ENCODE results near the gene CCR2.

The CCR2 gene

GRCh38 chr3:46369151-46369550, 15.2 kb downstream of the CCR2 start:
- in situ Hi-C loops (cut with HindIII; ENCODE audit: low pct_ligation_motif_present, low sequenced_read_pairs), result no loop called here
- TF ChIP-seq CTCF (IDR thresholded peaks at IDR 0.05; ENCODE audit: low read depth, low read length, missing control alignments), result no peak
- Histone ChIP-seq H3K27ac (no peak overlapping the region), H3K4me3 (ENCODE audit: low read depth, low read length) (no peak overlapping the region), H3K36me3 (replicated peaks) (no peaks in the 10 kb centered on the region), H3K27me3 (replicated peaks) (peaks cover 26% of the 10 kb centered on the region)
- DNase-seq, result no peak

GRCh38 chr3:46369675-46370132, 15.8 kb downstream of the CCR2 start:
- TF ChIP-seq CTCF (IDR thresholded peaks at IDR 0.05; ENCODE audit: low read depth, low read length, missing control alignments), result no peak
- in situ Hi-C loops (cut with HindIII; ENCODE audit: low pct_ligation_motif_present, low sequenced_read_pairs), result no loop called here
- Histone ChIP-seq H3K27me3 (replicated peaks) (peaks cover 30% of the 10 kb centered on the region), H3K27ac (no peak overlapping the region), H3K4me3 (ENCODE audit: low read depth, low read length) (no peak overlapping the region), H3K36me3 (replicated peaks) (no peaks in the 10 kb centered on the region)
- no peak for DNase-seq

GRCh38 chr3:46370839-46371518, 17.1 kb downstream of the CCR2 start, which contains the start of gene CCR5:
CCR5 (plus strand) TSS chr3:46370946; CDS start chr3:46372903, 1,957 bp downstream.
- no peak for DNase-seq
- TF ChIP-seq CTCF (IDR thresholded peaks at IDR 0.05; ENCODE audit: low read depth, low read length, missing control alignments), result no peak
- no peak within 1 kb of the TSS for H3K27ac ChIP-seq
- no peak within 1 kb of the TSS for H3K4me3 ChIP-seq (ENCODE audit: low read depth, low read length)
- H3K36me3 ChIP-seq (replicated peaks), result no peaks in the 10 kb centered on the region
- peaks cover 34% of the 10 kb centered on the region for H3K27me3 ChIP-seq (replicated peaks)
- in situ Hi-C loops (cut with HindIII; ENCODE audit: low pct_ligation_motif_present, low sequenced_read_pairs), result no loop called here

- Histone ChIP-seq H3K36me3 (replicated peaks) (no peaks in the 10 kb centered on the region), H3K27me3 (replicated peaks) (peaks cover 33% of the 10 kb centered on the region), H3K4me3 (ENCODE audit: low read depth, low read length) (no peak overlapping the region), H3K27ac (no peak overlapping the region)
- in situ Hi-C loops (cut with HindIII; ENCODE audit: low pct_ligation_motif_present, low sequenced_read_pairs), result no loop called here
- no peak for TF ChIP-seq CTCF (IDR thresholded peaks at IDR 0.05; ENCODE audit: low read depth, low read length, missing control alignments)
- DNase-seq, result no peak
These were observed 17.8 kb downstream of the CCR2 start for GRCh38 chr3:46371519-46372340.

GRCh38 chr3:46372492-46373359, 18.8 kb downstream of the CCR2 start:
- DNase-seq, result peak; percentile 9
- Histone ChIP-seq H3K27me3 (replicated peaks) (peaks cover 35% of the 10 kb centered on the region), H3K4me3 (ENCODE audit: low read depth, low read length) (no peak overlapping the region), H3K36me3 (replicated peaks) (no peaks in the 10 kb centered on the region), H3K27ac (no peak overlapping the region)
- peak; percentile 78 for TF ChIP-seq CTCF (IDR thresholded peaks at IDR 0.05; ENCODE audit: low read depth, low read length, missing control alignments)
- in situ Hi-C loops (cut with HindIII; ENCODE audit: low pct_ligation_motif_present, low sequenced_read_pairs), result no loop called here
